GM19438 (cell line): ENCODE measurements around the gene KRTAP2-3.
"Not testable (repeated sequence)": the region's sequence is repeated elsewhere in the genome, so short reads cannot be mapped to it uniquely, and the experiment has no call there.

Experiments
- ATAC-seq: cut with Tn5 transposase; IDR thresholded peaks from one replicate; pipeline ENCODE4 v1.9.1; 2021; ENCODE audit warnings: low read depth; ENCODE audit not compliant: unreplicated experiment

Gene KRTAP2-3, protein sequence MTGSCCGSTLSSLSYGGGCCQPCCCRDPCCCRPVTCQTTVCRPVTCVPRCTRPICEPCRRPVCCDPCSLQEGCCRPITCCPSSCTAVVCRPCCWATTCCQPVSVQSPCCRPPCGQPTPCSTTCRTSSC

DNA sequence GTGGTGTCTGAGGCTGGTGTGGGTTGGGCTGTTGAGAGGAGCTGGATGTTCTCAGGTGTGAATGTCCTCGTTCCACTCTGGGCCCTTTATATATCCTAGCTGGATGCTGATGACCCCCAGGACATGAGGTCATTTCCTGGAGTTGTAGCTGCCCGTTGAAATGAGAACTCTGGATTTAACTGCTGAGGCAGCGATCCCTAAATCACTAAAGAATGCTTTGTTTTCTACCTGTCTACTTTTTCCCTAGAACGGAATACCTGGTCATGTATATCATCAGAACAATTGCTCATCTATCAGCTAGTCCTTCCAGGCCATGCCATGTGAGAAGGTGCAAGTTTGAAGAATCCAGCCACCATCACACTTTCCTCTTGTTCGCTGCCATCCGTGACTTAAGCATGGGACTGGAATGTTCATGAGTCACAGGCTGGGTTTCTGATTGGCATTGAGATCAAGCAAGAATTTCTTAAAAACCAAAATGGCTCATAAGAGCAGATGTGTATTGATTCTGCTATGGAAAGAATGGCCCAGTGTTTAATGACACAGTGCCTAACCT lies at the start of gene KRTAP2-3:
TSS of gene KRTAP2-3 (minus strand) at position 63 of the 553 bp plus-strand sequence. CDS start 64 bp downstream, outside the sequence.
- no peak for ATAC-seq

DNA sequence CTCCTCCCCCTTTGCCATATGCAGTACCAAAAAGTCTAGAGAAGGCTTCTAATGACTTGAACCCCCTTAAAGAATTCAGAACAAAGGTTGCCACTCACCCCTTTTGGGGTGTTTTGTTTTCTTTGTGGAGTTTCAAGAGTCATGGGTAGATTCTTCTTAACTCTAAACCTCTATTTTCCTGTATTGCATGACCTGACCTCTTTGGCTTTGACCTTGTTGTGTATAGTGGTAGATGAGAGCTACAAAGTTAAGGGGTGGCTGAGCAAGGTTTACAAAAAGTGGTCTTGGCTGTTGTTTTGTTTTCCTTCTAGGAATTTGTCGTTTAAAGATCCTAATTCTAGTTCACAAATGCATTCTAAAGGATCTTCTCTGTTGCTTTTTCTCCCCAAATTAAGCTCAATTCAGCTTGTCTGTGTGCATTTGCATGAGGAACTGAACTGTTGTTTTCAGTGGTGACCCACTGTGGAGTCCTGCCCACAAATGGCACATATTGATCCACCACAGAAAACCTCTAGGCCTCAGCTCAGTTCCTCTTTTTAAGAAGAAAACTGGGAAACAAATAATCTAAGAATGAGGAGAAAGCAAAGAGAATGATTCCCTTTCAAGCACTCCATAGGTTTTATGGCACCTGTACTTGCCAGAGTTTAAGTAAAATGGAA lies 48.9 kb upstream of the KRTAP2-3 start:
- ATAC-seq = not testable (repeated sequence)

GRCh38 chr17:41107941-41108450 lies 48.1 kb upstream of the KRTAP2-3 start:
- ATAC-seq = no peak

GRCh38 chr17:41105347-41105746 lies 45.4 kb upstream of the KRTAP2-3 start, which contains the start of gene KRTAP4-9:
TSS of gene KRTAP4-9 (plus strand) at chr17:41105389. CDS start at chr17:41105389, 0 bp downstream.
- ATAC-seq = not testable (repeated sequence)

DNA sequence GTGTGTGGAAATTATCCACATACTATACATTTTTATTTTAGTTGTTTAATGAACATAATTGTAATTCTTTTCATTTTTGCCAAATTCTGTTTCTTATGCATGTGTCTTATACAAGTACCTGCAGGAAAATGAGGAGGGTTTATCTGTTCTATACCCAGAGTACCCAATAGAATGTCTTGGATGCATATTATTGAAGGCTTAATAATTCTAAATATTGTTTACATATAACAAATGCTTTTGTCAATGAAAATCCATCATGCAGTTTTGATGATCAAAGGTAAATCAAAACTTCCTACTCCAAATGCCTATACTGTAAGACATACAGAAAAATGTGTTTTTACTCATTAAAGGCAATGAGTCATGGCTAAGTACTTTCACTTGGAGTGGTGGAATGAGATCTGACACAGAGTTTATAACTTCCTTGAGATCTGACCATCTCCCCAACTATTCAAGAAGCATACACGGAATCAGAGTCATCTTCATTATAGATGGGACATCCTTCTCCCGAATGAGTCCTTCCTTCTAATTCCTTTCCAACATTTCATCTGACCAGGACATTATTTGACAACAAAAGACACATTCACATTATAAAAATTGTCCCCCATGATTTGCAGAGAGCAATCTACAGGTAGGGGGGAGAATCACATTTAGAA lies 44.6 kb upstream of the KRTAP2-3 start:
- ATAC-seq = not testable (repeated sequence)

- ATAC-seq = no peak
These were observed 44.0 kb upstream of the KRTAP2-3 start for GRCh38 chr17:41103896-41104295.

- ATAC-seq = no peak
These were observed 41.8 kb upstream of the KRTAP2-3 start, which contains the start of gene KRTAP4-16 for GRCh38 chr17:41101586-41102259. TSS of gene KRTAP4-16 (minus strand) at chr17:41102209. CDS start at chr17:41102209, 0 bp downstream.

- not testable (repeated sequence) for ATAC-seq
These were observed 40.0 kb upstream of the KRTAP2-3 start for GRCh38 chr17:41099682-41100480.

DNA sequence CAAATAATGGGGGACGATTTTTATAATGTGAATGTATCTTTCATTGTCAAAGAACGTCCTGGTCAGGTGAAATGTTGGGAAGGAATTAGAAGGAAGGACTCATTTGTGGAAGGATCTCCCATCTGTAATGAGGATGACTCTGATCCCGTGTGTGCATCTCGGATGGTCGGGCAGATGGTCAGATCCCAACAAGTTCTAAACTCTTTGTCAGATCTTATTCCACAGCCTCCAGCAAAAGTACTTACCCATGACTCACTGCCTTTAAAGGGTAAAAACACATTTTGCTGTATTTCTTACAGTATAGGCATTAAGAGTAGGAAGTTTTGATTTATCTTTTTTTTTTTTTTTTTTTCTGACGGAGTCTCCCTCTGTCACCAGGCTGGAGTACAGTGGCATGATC lies 38.6 kb upstream of the KRTAP2-3 start:
- no peak for ATAC-seq

GRCh38 chr17:41098042-41098441 lies 38.1 kb upstream of the KRTAP2-3 start, which contains the start of gene KRTAP4-8:
TSS of gene KRTAP4-8 (minus strand) at chr17:41098142. CDS start at chr17:41098084, 58 bp downstream.
- ATAC-seq = no peak

DNA sequence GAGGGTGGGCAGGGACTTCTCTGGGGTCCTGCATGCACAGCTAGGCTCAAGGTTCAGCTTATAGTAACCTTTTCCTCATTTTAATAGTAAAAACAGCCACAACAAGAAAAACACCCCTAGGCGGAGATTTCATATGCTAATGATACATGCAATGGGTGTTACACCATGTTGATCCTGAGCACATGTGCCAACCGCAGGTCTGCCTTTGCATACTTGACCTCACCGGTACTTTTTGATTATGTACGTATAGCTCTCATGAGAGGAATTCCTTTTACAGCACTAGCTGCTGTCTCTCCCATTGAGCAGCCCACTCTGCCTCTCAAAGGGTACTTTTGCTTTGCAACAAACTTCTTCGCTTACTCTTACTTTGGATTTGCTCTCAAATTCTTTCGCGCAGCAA lies 36.1 kb upstream of the KRTAP2-3 start:
- ATAC-seq = no peak

GRCh38 chr17:41088760-41089352 lies 28.9 kb upstream of the KRTAP2-3 start:
- ATAC-seq = not testable (repeated sequence)

DNA sequence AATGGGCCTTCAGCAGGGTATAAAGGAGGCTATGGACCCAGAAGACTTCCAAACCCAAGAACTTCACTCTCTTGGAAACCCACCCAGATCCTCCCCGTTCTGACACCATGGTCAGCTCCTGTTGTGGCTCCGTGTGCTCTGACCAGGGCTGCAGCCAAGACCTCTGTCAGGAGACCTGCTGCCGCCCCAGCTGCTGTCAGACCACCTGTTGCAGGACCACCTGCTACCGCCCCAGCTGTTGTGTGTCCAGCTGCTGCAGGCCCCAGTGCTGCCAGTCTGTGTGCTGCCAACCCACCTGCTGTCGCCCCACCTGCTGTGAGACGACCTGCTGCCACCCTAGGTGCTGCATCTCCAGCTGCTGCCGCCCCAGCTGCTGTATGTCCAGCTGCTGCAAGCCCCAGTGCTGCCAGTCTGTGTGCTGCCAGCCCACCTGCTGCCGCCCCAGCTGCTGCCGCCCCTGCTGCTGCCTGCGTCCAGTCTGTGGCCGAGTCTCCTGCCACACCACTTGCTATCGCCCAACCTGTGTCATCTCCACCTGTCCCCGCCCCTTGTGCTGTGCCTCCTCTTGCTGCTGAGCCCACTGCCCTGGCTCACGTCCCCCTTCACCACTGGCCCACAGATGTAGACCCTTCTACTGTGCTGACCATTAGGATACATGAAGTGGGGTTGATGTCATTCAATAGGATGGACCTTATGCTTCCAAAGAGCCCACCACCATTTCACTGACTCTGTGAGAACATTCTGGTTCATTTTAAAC lies 24.4 kb upstream of the KRTAP2-3 start, which contains the start of gene KRTAP4-7:
TSS of gene KRTAP4-7 (plus strand) at position 51 of the 757 bp plus-strand sequence. CDS start at position 108, 57 bp downstream.
- ATAC-seq = not testable (repeated sequence)

DNA sequence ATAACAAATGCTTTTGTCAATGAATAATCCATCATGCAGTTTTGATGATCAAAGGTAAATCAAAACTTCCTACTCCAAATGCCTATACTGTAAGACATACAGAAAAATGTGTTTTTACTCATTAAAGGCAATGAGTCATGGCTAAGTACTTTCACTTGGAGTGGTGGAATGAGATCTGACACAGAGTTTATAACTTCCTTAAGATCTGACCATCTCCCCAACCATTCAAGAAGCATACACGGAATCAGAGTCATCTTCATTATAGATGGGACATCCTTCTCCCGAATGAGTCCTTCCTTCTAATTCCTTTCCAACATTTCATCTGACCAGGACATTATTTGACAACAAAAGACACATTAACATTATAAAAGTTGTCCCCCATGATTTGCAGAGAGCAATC lies 23.5 kb upstream of the KRTAP2-3 start:
- not testable (repeated sequence) for ATAC-seq

DNA sequence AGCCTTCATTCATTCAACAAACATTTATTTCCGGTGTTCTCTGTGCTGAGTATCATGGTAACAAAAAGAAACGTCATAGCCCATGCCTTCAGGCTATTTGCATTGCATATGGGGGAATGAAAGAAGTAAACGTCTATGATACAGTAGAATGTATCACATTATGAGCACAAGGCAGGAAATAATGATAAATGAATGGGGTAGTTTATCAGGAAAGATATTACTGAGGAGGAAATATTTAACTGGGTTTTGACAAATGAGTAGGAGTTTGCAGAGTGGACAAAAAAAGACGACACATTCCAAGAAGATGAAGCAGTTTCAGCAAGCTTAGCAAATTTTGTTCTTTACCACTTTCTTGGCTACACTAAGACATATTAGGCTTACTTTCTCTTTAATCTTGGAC lies 22.7 kb upstream of the KRTAP2-3 start:
- no peak for ATAC-seq

DNA sequence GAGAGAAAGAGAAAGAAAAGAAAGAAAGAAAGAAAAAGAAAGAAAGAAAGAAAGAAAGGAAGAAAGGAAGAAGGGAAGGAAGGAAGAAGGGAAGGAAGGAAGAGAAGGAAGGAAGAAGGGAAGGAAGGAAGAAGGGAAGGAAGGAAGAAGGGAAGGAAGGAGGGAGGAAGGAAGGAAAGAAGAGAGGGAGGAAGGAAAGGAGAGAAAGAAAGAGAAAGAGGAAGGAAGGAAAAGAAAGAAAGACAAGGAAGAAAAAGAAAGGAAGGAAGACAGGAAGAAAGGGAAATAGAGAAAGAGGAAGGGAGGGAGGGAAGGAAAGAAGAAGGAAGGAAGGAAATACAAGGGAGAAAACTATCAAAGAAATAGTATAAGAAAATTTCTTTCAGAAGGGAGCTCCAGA lies 16.9 kb upstream of the KRTAP2-3 start:
- no peak for ATAC-seq

GRCh38 chr17:41073676-41074075 lies 13.8 kb upstream of the KRTAP2-3 start:
- ATAC-seq = no peak

GRCh38 chr17:41071606-41072360 lies 11.9 kb upstream of the KRTAP2-3 start:
- no peak for ATAC-seq
